B cell (primary cell): ENCODE data around the gene PFKP. TPM values are rescaled to one million over a fixed set of nuclear protein-coding genes. Genes with fewer than 3 reads are reported as not detected.

Source experiments
- ATAC-seq: fragments of 200-7000 bp; cut with Tn5 transposase; one replicate; pipeline ENCODE4 v1.10.0; 2021; ENCODE audit warnings: low read depth, mild to moderate bottlenecking, moderate number of reproducible peaks, moderate library complexity
- CTCF ChIA-PET: fragments of 350-600 bp; sonication (Branson Sonifier 250); formaldehyde crosslinking; loops from one replicate; lab custom pipeline; 2021; ENCODE audit warnings: antibody characterized with exemption, inconsistent platforms; lab: Charles Lee
- POLR2A ChIA-PET: fragments of 350-600 bp; sonication (Branson Sonifier 250); formaldehyde crosslinking; loops from one replicate; lab custom pipeline; 2021; ENCODE audit warnings: antibody characterized with exemption; lab: Charles Lee
- DNase-seq: peaks from one replicate; pipeline ENCODE4 v3.0.0; 2013
- H2AFZ ChIP-seq: 2 replicates; pipeline ENCODE4 v1.6.1; 2012; ENCODE audit warnings: mild to moderate bottlenecking, low read depth, low read length; ENCODE audit not compliant: insufficient read depth, poor library complexity, severe bottlenecking
- H3K27ac ChIP-seq, 2 donors: 1 replicate in 1 of 2; 2 replicates in 1 of 2; pipeline ENCODE4 v1.5.1; 2012 to 2013; ENCODE audit warnings: low read length in 2 of 2, mild to moderate bottlenecking in 2 of 2, moderate library complexity in 1 of 2
- H3K27me3 ChIP-seq, 4 experiments: fragments of 200-600 bp in 1 of 4; sonication (generic) in 1 of 4; replicated peaks in 1 of 4; 1 replicate in 2 of 4; 2 replicates in 2 of 4; pipeline versions ENCODE4 v1.6.1 to v1.7.0; 2013 to 2016; ENCODE audit warnings: low read length in 3 of 4, mild to moderate bottlenecking in 2 of 4, mixed read lengths in 1 of 4, moderate library complexity in 1 of 4; ENCODE audit not compliant: insufficient read depth in 4 of 4, control insufficient read depth in 3 of 4; ENCODE audit errors: control extremely low read depth in 1 of 4
- H3K36me3 ChIP-seq, 2 experiments: replicated peaks in 1 of 2; 1 replicate in 1 of 2; 2 replicates in 1 of 2; pipeline versions ENCODE4 v1.6.1 to v1.7.1; 2013; ENCODE audit warnings: low read length in 1 of 2; ENCODE audit not compliant: insufficient read depth in 2 of 2, control insufficient read depth in 1 of 2; ENCODE audit errors: control extremely low read depth in 1 of 2, extremely low read depth in 1 of 2
- H3K4me1 ChIP-seq, 2 donors: fragments of 200-600 bp in 1 of 2; sonication (generic) in 1 of 2; 1 replicate in 1 of 2; 2 replicates in 1 of 2; pipeline versions ENCODE4 v1.5.1 to v1.6.1; 2013 to 2017; ENCODE audit warnings: low read length in 2 of 2; ENCODE audit not compliant: control insufficient read depth in 2 of 2, insufficient read depth in 2 of 2
- H3K4me2 ChIP-seq: replicated peaks from 2 replicates; pipeline ENCODE3; 2012; ENCODE audit warnings: mild to moderate bottlenecking, low read depth, low read length; ENCODE audit not compliant: poor library complexity, severe bottlenecking
- H3K4me3 ChIP-seq, 5 experiments: fragments of 200-600 bp in 1 of 5; sonication (generic) in 1 of 5; 1 replicate in 3 of 5; 2 replicates in 2 of 5; pipeline versions ENCODE4 v1.5.1 to v1.7.0; 2011 to 2016; ENCODE audit warnings: low read length in 4 of 5, mild to moderate bottlenecking in 4 of 5, low read depth in 2 of 5, control low read depth in 1 of 5, moderate library complexity in 1 of 5; ENCODE audit not compliant: insufficient read depth in 1 of 5; ENCODE audit errors: control extremely low read depth in 1 of 5, extremely low read depth in 1 of 5
- H3K79me2 ChIP-seq: fragments of 200-600 bp; sonication (generic); one replicate; pipeline ENCODE4 v1.6.0; 2016; ENCODE audit warnings: low read length; ENCODE audit not compliant: control insufficient read depth, insufficient read depth
- H3K9ac ChIP-seq: fragments of 200-600 bp; sonication (generic); 2 replicates; pipeline ENCODE4 v1.6.1; 2017; ENCODE audit warnings: mild to moderate bottlenecking, low read length, moderate library complexity
- H3K9me3 ChIP-seq, 3 donors: one replicate each; pipeline versions ENCODE4 v1.6.1 to v1.7.1; 2013; ENCODE audit warnings: low read length in 2 of 3; ENCODE audit not compliant: control insufficient read depth in 2 of 3, insufficient read depth in 1 of 3; ENCODE audit errors: control extremely low read depth in 1 of 3
- H4K20me1 ChIP-seq: 2 replicates; pipeline ENCODE4 v1.6.0; 2012; ENCODE audit warnings: mild to moderate bottlenecking, low read length; ENCODE audit not compliant: insufficient read depth, control insufficient read depth, poor library complexity, severe bottlenecking
- H3K27ac Mint-ChIP-seq: one replicate; pipeline ENCODE4 v1.8.0; 2021; ENCODE audit warnings: mixed read lengths
- H3K27me3 Mint-ChIP-seq: one replicate; pipeline ENCODE4 v1.8.0; 2021; ENCODE audit warnings: mixed read lengths
- H3K4me1 Mint-ChIP-seq: one replicate; pipeline ENCODE4 v1.8.0; 2021; ENCODE audit warnings: mixed read lengths
- H3K4me3 Mint-ChIP-seq: one replicate; pipeline ENCODE4 v1.8.0; 2021; ENCODE audit warnings: mixed read lengths
- H3K9me3 Mint-ChIP-seq: one replicate; pipeline ENCODE4 v1.8.0; 2022; ENCODE audit warnings: mixed read lengths; ENCODE audit not compliant: insufficient read depth
- EZH2 ChIP-seq: IDR thresholded peaks from 2 replicates; pipeline ENCODE4 v1.6.1; 2012; ENCODE audit warnings: borderline replicate concordance, low read depth, mild to moderate bottlenecking, moderate library complexity, low read length; ENCODE audit not compliant: insufficient read depth, poor library complexity, severe bottlenecking
- WGBS: methylation state at CpG from one replicate; pipeline ENCODE4 v1.1.5; 2013; ENCODE audit warnings: missing lambda C conversion rate; ENCODE audit not compliant: insufficient coverage; 5-methylcytosine and 5-hydroxymethylcytosine counted together
- intact Hi-C: fragments of 100-400 bp; cut with micrococcal nuclease; formaldehyde crosslinking; loops from one replicate; pipeline ENCODE4 v1.10.0; 2022
- polyA plus RNA-seq: library from polyadenylated mRNA; depleted of rRNA; stranded (reverse); fragments of >200 nt; gene quantifications from 2 replicates; pipeline ENCODE4 v1.2.3, GENCODE V29; 2012
- total RNA-seq, 2 donors: library from RNA; stranded (reverse); fragments of 120-200 nt in 1 of 2; gene quantifications; 1 replicate in 1 of 2; 2 replicates in 1 of 2; pipeline versions ENCODE4 v1.2.3 to v1.2.4, GENCODE V29; 2013 to 2022
- TF ChIP-seq, protein P1 (sequence below): fragments of 200-600 bp; IDR thresholded peaks from one replicate; pipeline ENCODE4 v1.8.0; 2022; ENCODE audit warnings: antibody characterized with exemption, mild to moderate bottlenecking

Gene PFKP
- total and polyA plus RNA-seq, 2 donors (not counting 1 experiment from before 2014, with no cell fraction given) = 41.4 to 54.3 TPM

DNA sequence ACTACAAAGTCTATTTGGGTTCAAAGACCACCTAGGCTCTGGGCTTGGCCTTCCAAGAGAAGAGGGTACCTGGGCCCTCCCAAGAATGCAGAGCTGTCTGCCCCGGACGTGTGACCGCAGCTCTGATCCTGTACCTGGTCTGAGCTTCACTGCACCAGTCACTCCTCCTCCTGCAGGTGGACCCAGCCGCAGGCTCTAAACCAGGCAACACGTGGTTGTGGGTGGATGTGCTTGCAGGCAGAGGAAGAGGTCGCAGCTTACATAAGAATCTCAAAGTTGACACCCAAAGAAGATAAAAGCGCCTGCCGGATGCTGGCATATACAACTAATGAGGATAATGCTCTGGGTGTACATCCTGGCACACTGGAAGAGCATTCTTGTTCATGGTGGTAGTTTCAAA is 9.4 kb upstream of the PFKP start:
- WGBS = 78% methylated on average over 6 of the region's 8 CpGs
- H3K9me3 ChIP-seq = no peaks in the 10 kb centered on the region
- H4K20me1 ChIP-seq = no peaks in the 10 kb centered on the region
- Mint-ChIP-seq H3K9me3 (no peaks in the 10 kb centered on the region), H3K27ac (no peak overlapping the region), H3K27me3 (peaks cover 9% of the 10 kb centered on the region), H3K4me3 (no peak overlapping the region), H3K4me1 (no peaks in the 10 kb centered on the region)
- H3K36me3 ChIP-seq = no peaks in the 10 kb centered on the region
- H3K27ac ChIP-seq = no peak overlapping the region
- peaks cover 0 to 8% (median 0%) of the 10 kb centered on the region in 4 experiments for H3K27me3 ChIP-seq
- TF ChIP-seq, protein P1, sequence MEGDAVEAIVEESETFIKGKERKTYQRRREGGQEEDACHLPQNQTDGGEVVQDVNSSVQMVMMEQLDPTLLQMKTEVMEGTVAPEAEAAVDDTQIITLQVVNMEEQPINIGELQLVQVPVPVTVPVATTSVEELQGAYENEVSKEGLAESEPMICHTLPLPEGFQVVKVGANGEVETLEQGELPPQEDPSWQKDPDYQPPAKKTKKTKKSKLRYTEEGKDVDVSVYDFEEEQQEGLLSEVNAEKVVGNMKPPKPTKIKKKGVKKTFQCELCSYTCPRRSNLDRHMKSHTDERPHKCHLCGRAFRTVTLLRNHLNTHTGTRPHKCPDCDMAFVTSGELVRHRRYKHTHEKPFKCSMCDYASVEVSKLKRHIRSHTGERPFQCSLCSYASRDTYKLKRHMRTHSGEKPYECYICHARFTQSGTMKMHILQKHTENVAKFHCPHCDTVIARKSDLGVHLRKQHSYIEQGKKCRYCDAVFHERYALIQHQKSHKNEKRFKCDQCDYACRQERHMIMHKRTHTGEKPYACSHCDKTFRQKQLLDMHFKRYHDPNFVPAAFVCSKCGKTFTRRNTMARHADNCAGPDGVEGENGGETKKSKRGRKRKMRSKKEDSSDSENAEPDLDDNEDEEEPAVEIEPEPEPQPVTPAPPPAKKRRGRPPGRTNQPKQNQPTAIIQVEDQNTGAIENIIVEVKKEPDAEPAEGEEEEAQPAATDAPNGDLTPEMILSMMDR = no peak
- H2AFZ ChIP-seq = no peak overlapping the region
- CTCF ChIA-PET = interaction anchor here (0.6 kb wide), 1 partner anchor 1784 kb away, joined by 3 read pairs; no protein-coding TSS in a partner anchor
- H3K79me2 ChIP-seq = no peaks in the 10 kb centered on the region
- H3K4me1 ChIP-seq = peaks cover 0 to 10% of the 10 kb centered on the region in 2 donors
- intact Hi-C loops = no loop called here
- POLR2A ChIA-PET = no interaction called here
- no peak overlapping the region for H3K4me2 ChIP-seq
- no peak for DNase-seq
- no peak for ATAC-seq
- H3K4me3 ChIP-seq = no peak overlapping the region
- H3K9ac ChIP-seq = no peak overlapping the region

DNA sequence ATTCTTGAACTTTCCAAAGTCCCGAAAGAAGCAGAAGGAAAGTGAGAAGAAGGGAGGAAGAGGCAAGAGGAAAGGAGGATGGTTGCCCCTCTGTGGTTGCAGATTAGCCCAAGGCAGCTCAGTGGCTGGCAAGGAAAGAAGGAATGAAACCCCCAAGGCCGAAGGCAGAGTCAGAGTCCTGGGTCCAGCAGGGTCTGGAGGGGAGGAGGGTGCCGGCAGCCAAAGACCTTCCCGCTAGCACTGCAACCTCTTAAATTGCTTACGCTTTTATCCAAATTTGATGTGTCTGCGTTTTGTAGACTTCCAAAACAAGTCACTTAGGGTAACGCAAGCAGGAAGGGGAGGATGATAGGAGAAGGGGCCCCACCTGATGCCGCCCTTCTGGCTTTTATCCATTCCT is 7.4 kb upstream of the PFKP start:
- no peaks in the 10 kb centered on the region for H4K20me1 ChIP-seq
- WGBS = 84% methylated on average over 8 of the region's 8 CpGs
- H3K9ac ChIP-seq = no peak overlapping the region
- DNase-seq (no peak), ATAC-seq (no peak)
- Mint-ChIP-seq H3K9me3 (no peaks in the 10 kb centered on the region), H3K4me1 (peaks cover 8% of the 10 kb centered on the region), H3K4me3 (no peak overlapping the region), H3K27ac (no peak overlapping the region), H3K27me3 (no peaks in the 10 kb centered on the region)
- intact Hi-C loops = no loop called here
- no peak overlapping the region for H3K4me2 ChIP-seq
- no peaks in the 10 kb centered on the region for H3K79me2 ChIP-seq
- no peak overlapping the region for H3K27ac ChIP-seq
- no peak for TF ChIP-seq EZH2
- ChIA-PET CTCF (no interaction called here), POLR2A (no interaction called here)
- no peak overlapping the region for H2AFZ ChIP-seq
- H3K27me3 ChIP-seq = no peaks in the 10 kb centered on the region
- H3K4me1 ChIP-seq = peaks cover 0 to 10% of the 10 kb centered on the region in 2 donors
- H3K4me3 ChIP-seq = no peak overlapping the region
- no peaks in the 10 kb centered on the region for H3K36me3 ChIP-seq
- H3K9me3 ChIP-seq = peaks cover 0 to 3% (median 0%) of the 10 kb centered on the region in 3 donors
